Adrenal gland (tissue), 12 donors: Measurements from ENCODE around the gene MBNL1. TPM values are rescaled to one million over a fixed set of nuclear protein-coding genes. Genes with fewer than 3 reads are reported as not detected.
A peak's percentile ranks its signal among the peaks of the same experiment; 100 is the strongest.

Experiments used
- DNase-seq, 7 donors: peaks; one replicate each; pipeline ENCODE4 v3.0.0-alpha.2; 2019 to 2020
- H3K27ac ChIP-seq, 5 donors: fragments of 200-600 bp; sonication (generic) in 4 of 5; 1 replicate in 3 of 5; 2 replicates in 2 of 5; pipeline versions ENCODE4 v1.5.1 to v1.8.0; 2016 to 2020; ENCODE audit warnings: mild to moderate bottlenecking in 1 of 5
- H3K27me3 ChIP-seq: fragments of 200-600 bp; 2 replicates; pipeline ENCODE4 v1.8.0; 2021
- H3K36me3 ChIP-seq, 2 donors: fragments of 200-600 bp; replicated peaks in 1 of 2; 1 replicate in 1 of 2; 2 replicates in 1 of 2; pipeline versions ENCODE4 v1.5.1 to v1.8.0; 2018 to 2022
- H3K4me1 ChIP-seq, 2 donors: fragments of 200-600 bp; replicated peaks in 1 of 2; 1 replicate in 1 of 2; 2 replicates in 1 of 2; pipeline versions ENCODE4 v1.5.1 to v1.8.0; 2018 to 2021
- H3K4me3 ChIP-seq, 4 donors: fragments of 200-600 bp; sonication (generic) in 3 of 4; one replicate each; pipeline ENCODE4 v1.5.1; 2016 to 2018
- H3K9me3 ChIP-seq, 3 donors: fragments of 200-600 bp; sonication (generic) in 1 of 3; replicated peaks in 1 of 3; 1 replicate in 2 of 3; 2 replicates in 1 of 3; pipeline versions ENCODE4 v1.5.1 to v1.8.0; 2016 to 2021
- POLR2A ChIP-seq, 2 donors: fragments of 450-650 bp; IDR thresholded peaks; one replicate each; pipeline ENCODE4 v1.6.1; 2017; ENCODE audit warnings: antibody characterized with exemption in 2 of 2, mild to moderate bottlenecking in 2 of 2, moderate library complexity in 1 of 2
- WGBS, 4 donors: extraction: QIAGEN DNeasy Blood & Tissue Kit in 2 of 4; methylation state at CpG; one replicate each; pipeline versions ENCODE4 v1.1.5 to v1.1.7; 2013 to 2017; 5-methylcytosine and 5-hydroxymethylcytosine counted together
- intact Hi-C, 2 donors: fragments of 100-400 bp; cut with DNase I; formaldehyde crosslinking; loops; one replicate each; pipeline versions ENCODE4 v1.14.1 to v1.15.0; 2022 to 2023
- polyA plus RNA-seq, 3 donors: library from polyadenylated mRNA; stranded (reverse); fragments of 200-250 nt in 2 of 3; fragments of 350-450 nt in 1 of 3; fragmentation: Illumina TruSeq in 1 of 3; extraction: RNeasy Lipid Tissue Mini Kit (QIAGEN cat#74804) in 1 of 3; gene quantifications; one replicate each; pipeline ENCODE4 v1.2.3, GENCODE V29; 2013 to 2014
- total RNA-seq, 9 donors: library from RNA; depleted of rRNA in 4 of 9; stranded (reverse); fragments of >200 nt in 4 of 9; fragments of 120-200 nt in 1 of 9; fragmentation: NEBNext Ultra II Directional in 1 of 9; extraction: Animal tissue kit (Norgen Biotek cat#: 25700) in 1 of 9; gene quantifications; one replicate each; pipeline versions ENCODE4 v1.1.0 to v1.2.4, GENCODE V29; 2013 to 2023
- TF ChIP-seq, protein P1 (sequence below), 6 experiments: fragments of 450-650 bp in 4 of 6; fragments of 200-600 bp in 2 of 6; sonication (generic) in 1 of 6; IDR thresholded peaks; 1 replicate in 5 of 6; 2 replicates in 1 of 6; pipeline versions ENCODE4 v1.5.1 to v1.8.0; 2016 to 2021; ENCODE audit warnings: antibody characterized with exemption in 6 of 6, mild to moderate bottlenecking in 2 of 6, moderate library complexity in 1 of 6
- donor health status: healthy with polysubstance abuse.
- donor health status: Bipolar disorder and iron deficiency.
- donor health status: DM: yes; HTN: yes; CAD: no.
- donor health status: DM: no; HTN: no; CAD: no.
- donor health status: DM: no; HTN: no; CAD: no.
- donor health status: DM: yes; HTN: yes; CAD: no.

The MBNL1 gene
- total and polyA plus RNA-seq, 12 donors, result 30.6 to 252 (median 122) TPM

DNA sequence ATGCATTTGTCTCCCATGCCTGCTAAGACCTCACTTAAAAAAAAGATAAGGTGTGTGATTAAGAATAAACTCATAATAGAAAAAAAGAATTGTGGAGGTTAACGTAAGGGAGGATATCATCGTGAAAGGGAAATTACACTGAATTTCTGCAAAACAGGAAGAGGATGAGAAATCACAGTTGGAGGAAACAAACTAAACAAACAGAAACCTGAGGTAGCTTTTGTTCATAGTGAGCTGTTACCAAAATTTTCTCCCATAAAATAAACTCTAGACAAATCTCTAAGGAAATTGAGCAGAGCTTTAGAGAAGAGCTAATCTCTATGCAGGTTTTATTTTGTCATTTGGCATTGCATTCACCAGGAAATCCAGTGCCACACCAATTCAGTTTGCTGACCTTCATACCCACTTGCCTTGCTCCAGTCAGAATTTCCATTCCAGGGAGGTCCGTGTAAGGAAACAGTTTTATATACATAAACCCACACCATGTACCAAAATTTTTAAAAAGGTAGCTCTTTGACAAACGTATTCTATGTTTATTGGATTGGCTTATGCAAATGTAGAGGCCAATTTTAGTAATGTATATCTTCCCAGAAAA lies 231.2 kb downstream of the MBNL1 start:
- intact Hi-C loops, result no loop called here
- H3K27ac ChIP-seq, result no peak overlapping the region
- H3K9me3 ChIP-seq, result no peaks in the 10 kb centered on the region
- H3K4me1 ChIP-seq, result peaks cover 6 to 7% of the 10 kb centered on the region in 2 donors
- no peak for DNase-seq
- no peak overlapping the region for H3K4me3 ChIP-seq
- TF ChIP-seq, protein P1, sequence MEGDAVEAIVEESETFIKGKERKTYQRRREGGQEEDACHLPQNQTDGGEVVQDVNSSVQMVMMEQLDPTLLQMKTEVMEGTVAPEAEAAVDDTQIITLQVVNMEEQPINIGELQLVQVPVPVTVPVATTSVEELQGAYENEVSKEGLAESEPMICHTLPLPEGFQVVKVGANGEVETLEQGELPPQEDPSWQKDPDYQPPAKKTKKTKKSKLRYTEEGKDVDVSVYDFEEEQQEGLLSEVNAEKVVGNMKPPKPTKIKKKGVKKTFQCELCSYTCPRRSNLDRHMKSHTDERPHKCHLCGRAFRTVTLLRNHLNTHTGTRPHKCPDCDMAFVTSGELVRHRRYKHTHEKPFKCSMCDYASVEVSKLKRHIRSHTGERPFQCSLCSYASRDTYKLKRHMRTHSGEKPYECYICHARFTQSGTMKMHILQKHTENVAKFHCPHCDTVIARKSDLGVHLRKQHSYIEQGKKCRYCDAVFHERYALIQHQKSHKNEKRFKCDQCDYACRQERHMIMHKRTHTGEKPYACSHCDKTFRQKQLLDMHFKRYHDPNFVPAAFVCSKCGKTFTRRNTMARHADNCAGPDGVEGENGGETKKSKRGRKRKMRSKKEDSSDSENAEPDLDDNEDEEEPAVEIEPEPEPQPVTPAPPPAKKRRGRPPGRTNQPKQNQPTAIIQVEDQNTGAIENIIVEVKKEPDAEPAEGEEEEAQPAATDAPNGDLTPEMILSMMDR (IDR thresholded peaks at IDR 0.05), result no peak
- TF ChIP-seq POLR2A (IDR thresholded peaks at IDR 0.05), result no peak
- no peaks in the 10 kb centered on the region for H3K27me3 ChIP-seq
- WGBS, 4 donors, result 43 to 65% (median 49%) methylated on average over 4 of the region's 4 CpGs
- no peaks in the 10 kb centered on the region for H3K36me3 ChIP-seq

DNA sequence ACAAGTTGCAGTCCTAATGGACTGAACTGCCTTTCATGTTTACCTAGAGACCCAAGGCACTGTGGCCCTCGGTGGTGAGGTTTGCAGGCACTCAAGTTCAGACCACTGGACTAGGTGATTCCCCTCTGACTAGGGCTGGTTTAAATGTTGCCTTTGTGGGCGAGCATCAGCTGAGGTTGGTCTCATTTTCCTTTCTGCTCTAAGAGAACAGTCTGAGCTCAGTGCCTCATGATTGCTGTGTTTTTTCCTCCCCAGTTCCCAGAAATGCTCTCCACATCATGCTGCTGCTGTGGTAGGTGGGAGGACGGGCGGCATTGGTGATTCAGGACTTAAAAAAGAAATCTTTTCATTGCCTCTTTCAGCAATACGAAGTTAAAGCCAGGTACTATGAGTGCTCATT lies 237.2 kb downstream of the MBNL1 start:
- intact Hi-C loops, result no loop called here
- H3K4me1 ChIP-seq, result no peaks in the 10 kb centered on the region
- peaks cover 0 to 2% (median 0%) of the 10 kb centered on the region in 3 donors for H3K9me3 ChIP-seq
- WGBS, 4 donors, result 76 to 87% (median 80%) methylated on average over 4 to 5 of the region's 5 CpGs
- no peaks in the 10 kb centered on the region for H3K36me3 ChIP-seq
- no peaks in the 10 kb centered on the region for H3K27me3 ChIP-seq
- H3K27ac ChIP-seq, result no peak overlapping the region
- TF ChIP-seq, protein P1 (IDR thresholded peaks at IDR 0.05), result no peak
- no peak overlapping the region for H3K4me3 ChIP-seq
- DNase-seq, result no peak

DNA sequence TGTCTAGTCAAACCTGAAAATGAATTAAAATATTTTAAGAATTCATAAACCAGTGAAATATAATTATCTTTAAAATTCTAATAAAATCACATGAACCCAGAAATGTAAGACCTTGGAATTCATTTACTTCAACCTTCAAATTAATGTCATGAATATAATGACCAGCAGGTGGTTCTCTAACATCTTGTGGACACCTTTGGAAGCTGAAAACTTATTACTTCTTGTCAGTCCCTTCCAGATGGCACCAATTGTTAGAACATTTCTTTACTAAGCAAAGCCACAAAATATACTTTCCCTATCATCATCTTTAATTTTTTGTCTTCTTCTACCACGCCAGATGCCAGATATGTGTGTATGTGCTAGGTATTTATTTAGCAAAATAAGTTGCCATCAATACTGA lies 240.0 kb downstream of the MBNL1 start:
- Histone ChIP-seq H3K9me3 (peaks cover 0 to 5% (median 0%) of the 10 kb centered on the region in 3 donors), H3K36me3 (no peaks in the 10 kb centered on the region), H3K27ac (no peak overlapping the region), H3K27me3 (no peaks in the 10 kb centered on the region), H3K4me1 (no peaks in the 10 kb centered on the region), H3K4me3 (no peak overlapping the region)
- intact Hi-C loops, result no loop called here
- 73 to 100% (median 79%) methylated on average over 1 of the region's 1 CpG for WGBS, 4 donors
- no peak for DNase-seq
- no peak for TF ChIP-seq POLR2A (IDR thresholded peaks at IDR 0.05)
- TF ChIP-seq, protein P1 (IDR thresholded peaks at IDR 0.05), result peak in 5 of 6 experiments; percentile 10 to 33 (median 22)

DNA sequence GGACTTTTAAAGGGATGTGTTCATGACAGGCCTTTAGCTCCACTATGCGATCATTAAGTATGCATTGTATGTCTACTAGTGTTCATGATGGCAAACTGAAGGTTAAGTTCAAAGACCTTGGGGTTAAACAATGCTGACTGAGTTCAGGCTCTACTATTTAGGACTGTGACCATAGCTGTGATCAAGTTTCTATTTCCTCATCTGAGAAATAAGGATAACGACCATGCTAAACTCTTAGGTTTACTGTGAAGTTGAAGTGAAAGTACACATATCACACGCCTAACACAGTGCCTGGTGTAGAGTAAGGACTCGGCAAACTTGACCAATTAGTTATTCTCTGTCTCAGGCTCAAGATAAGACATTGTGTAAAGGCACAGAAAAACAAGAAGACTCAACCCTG lies 243.2 kb downstream of the MBNL1 start:
- Histone ChIP-seq H3K36me3 (no peaks in the 10 kb centered on the region), H3K4me3 (no peak overlapping the region), H3K4me1 (no peaks in the 10 kb centered on the region), H3K27me3 (no peaks in the 10 kb centered on the region), H3K9me3 (peaks cover 0 to 5% (median 0%) of the 10 kb centered on the region in 3 donors), H3K27ac (no peak overlapping the region)
- 77 to 84% (median 81%) methylated on average over 4 of the region's 4 CpGs for WGBS, 4 donors
- intact Hi-C loops, result no loop called here
- TF ChIP-seq POLR2A (IDR thresholded peaks at IDR 0.05), result no peak
- TF ChIP-seq, protein P1 (IDR thresholded peaks at IDR 0.05), result no peak
- DNase-seq, result no peak
